ENCODE results near the gene SEMA3A.

- TF ChIP-seq CTCF (IDR thresholded peaks at IDR 0.05) = no peak
- TF ChIP-seq POLR2AphosphoS5 (IDR thresholded peaks at IDR 0.05) = no peak
- no peak for TF ChIP-seq POLR2A (IDR thresholded peaks at IDR 0.05; ENCODE audit: low read depth)
- no peak for TF ChIP-seq EP300 (IDR thresholded peaks at IDR 0.05)
These were observed 3.3 kb downstream of the SEMA3A start for GRCh38 chr7:84191261-84191660.
